GM12891 (cell line): ENCODE results near the gene TADA1. TPM values are rescaled to one million over a fixed set of nuclear protein-coding genes. Genes with fewer than 3 reads are reported as not detected.

Source experiments
- DNase-seq: peaks from one replicate; pipeline ENCODE4 v3.0.0; 2011; ENCODE audit warnings: low spot score; ENCODE audit not compliant: insufficient read length
- FAIRE-seq: peaks from 2 replicates; lab custom pipeline; 2011; peaks lifted over from hg19 to GRCh38; lab: Jason Lieb, UNC
- PAX5 ChIP-seq: IDR thresholded peaks from 2 replicates; pipeline ENCODE4 v1.6.1; 2011; ENCODE audit warnings: low read length, moderate library complexity, mild to moderate bottlenecking; ENCODE audit not compliant: insufficient read depth, severe bottlenecking
- POLR2A ChIP-seq: IDR thresholded peaks from 2 replicates; pipeline ENCODE4 v1.6.1; 2011; ENCODE audit warnings: low read depth, low read length, control low read depth
- POLR2AphosphoS5 ChIP-seq: IDR thresholded peaks from 2 replicates; pipeline ENCODE4 v1.6.1; 2011; ENCODE audit warnings: low read depth, low read length, control low read depth
- POU2F2 ChIP-seq: IDR thresholded peaks from 2 replicates; pipeline ENCODE4 v1.6.1; 2011; ENCODE audit warnings: low read depth, mild to moderate bottlenecking, control low read depth, low read length, moderate library complexity
- SPI1 ChIP-seq: IDR thresholded peaks from 2 replicates; pipeline ENCODE4 v1.6.1; 2011; ENCODE audit warnings: low read depth, low read length, control low read depth
- TAF1 ChIP-seq: IDR thresholded peaks from 2 replicates; pipeline ENCODE4 v1.6.1; 2011; ENCODE audit warnings: low read depth, low read length, control low read depth
- polyA plus RNA-seq: library from polyadenylated mRNA; unstranded; fragments of >200 nt; gene quantifications from one replicate; pipeline ENCODE4 v1.2.1, GENCODE V29; 2012; ENCODE audit warnings: low read depth, missing spikeins, inconsistent platforms; ENCODE audit not compliant: missing spikeins

The TADA1 gene
- polyA plus RNA-seq = 11.8 TPM

GRCh38 chr1:166875734-166876539, at the start of gene TADA1:
Gene TADA1, minus strand, starts transcription at chr1:166876264. Its CDS starts 31 bp downstream, at chr1:166876233.
- peak; percentile 64 for TF ChIP-seq POLR2AphosphoS5
- TF ChIP-seq PAX5 = peak; percentile 0
- TF ChIP-seq TAF1 = peak; percentile 69; the same call in 1 of the 2 replicates
- TF ChIP-seq POU2F2 = 0 out of 2 replicates have a peak, but pooled peaks have one; percentile 28
- TF ChIP-seq POLR2A = no peak
- peak; percentile 3; the same call in 1 of the 2 replicates for TF ChIP-seq SPI1
- FAIRE-seq = peak; percentile 94
- DNase-seq = peak; percentile 86

- DNase-seq (no peak), FAIRE-seq (peak; percentile 45)
- TF ChIP-seq PAX5 (no peak), SPI1 (peak; percentile 88)
Measured at GRCh38 chr1:166924823-166925541, 48.9 kb upstream of the TADA1 start.

- peak; percentile 57 for FAIRE-seq
- TF ChIP-seq POLR2AphosphoS5 = no peak
- peak; percentile 19 for DNase-seq
Measured at GRCh38 chr1:166920561-166921475, 44.8 kb upstream of the TADA1 start.

GRCh38 chr1:166918956-166919316, 42.9 kb upstream of the TADA1 start:
- TF ChIP-seq POLR2A (no peak), PAX5 (no peak), SPI1 (no peak), POU2F2 (no peak), TAF1 (no peak), POLR2AphosphoS5 (no peak)
- FAIRE-seq (no peak), DNase-seq (no peak)

- DNase-seq (no peak), FAIRE-seq (no peak)
- TF ChIP-seq POU2F2 = no peak
Measured at GRCh38 chr1:166918088-166918955, 42.3 kb upstream of the TADA1 start.

GRCh38 chr1:166915941-166916340, 39.9 kb upstream of the TADA1 start:
- TF ChIP-seq PAX5 (no peak), SPI1 (no peak), POLR2A (no peak), TAF1 (no peak), POU2F2 (no peak), POLR2AphosphoS5 (no peak)
- DNase-seq = no peak
- no peak for FAIRE-seq

- FAIRE-seq = no peak
- DNase-seq = no peak
- no peak for TF ChIP-seq POLR2AphosphoS5
- TF ChIP-seq SPI1 = no peak
- no peak for TF ChIP-seq POLR2A
- no peak for TF ChIP-seq POU2F2
- TF ChIP-seq PAX5 = no peak
- no peak for TF ChIP-seq TAF1
Measured at GRCh38 chr1:166915042-166915441, 39.0 kb upstream of the TADA1 start.

- no peak for DNase-seq
- FAIRE-seq = no peak
- TF ChIP-seq PAX5 (no peak), TAF1 (no peak), POLR2A (no peak), SPI1 (no peak)
Measured at GRCh38 chr1:166914111-166914510, 38.0 kb upstream of the TADA1 start.

GRCh38 chr1:166911624-166912023, 35.6 kb upstream of the TADA1 start:
- TF ChIP-seq TAF1 = no peak
- TF ChIP-seq SPI1 = no peak
- TF ChIP-seq POU2F2 = no peak
- TF ChIP-seq PAX5 = no peak
- TF ChIP-seq POLR2AphosphoS5 = no peak
- no peak for TF ChIP-seq POLR2A
- FAIRE-seq (no peak), DNase-seq (no peak)
